Ishikawa (cell line): ENCODE data around the gene HDLBP.

Experiments
- CEBPB ChIP-seq: IDR thresholded peaks from 2 replicates; pipeline ENCODE4 v1.6.1; 2012
- EGR1 ChIP-seq: IDR thresholded peaks from 2 replicates; pipeline ENCODE4 v1.6.1; 2012
- RAD21 ChIP-seq: IDR thresholded peaks from 2 replicates; pipeline ENCODE4 v1.6.1; 2012; ENCODE audit warnings: low read depth
- REST ChIP-seq: IDR thresholded peaks from 2 replicates; pipeline ENCODE4 v1.6.1; 2012; ENCODE audit warnings: low read depth, mild to moderate bottlenecking
- TAF1 ChIP-seq: IDR thresholded peaks from 2 replicates; pipeline ENCODE4 v1.6.1; 2012; ENCODE audit warnings: low read depth, mild to moderate bottlenecking
- TEAD4 ChIP-seq: IDR thresholded peaks from 2 replicates; pipeline ENCODE4 v1.6.1; 2012
- ZBTB7A ChIP-seq: IDR thresholded peaks from 2 replicates; pipeline ENCODE4 v1.6.1; 2012; ENCODE audit warnings: low read depth
- TF ChIP-seq, protein P1 (sequence below): IDR thresholded peaks from 2 replicates; pipeline ENCODE4 v1.6.1; 2012

DNA sequence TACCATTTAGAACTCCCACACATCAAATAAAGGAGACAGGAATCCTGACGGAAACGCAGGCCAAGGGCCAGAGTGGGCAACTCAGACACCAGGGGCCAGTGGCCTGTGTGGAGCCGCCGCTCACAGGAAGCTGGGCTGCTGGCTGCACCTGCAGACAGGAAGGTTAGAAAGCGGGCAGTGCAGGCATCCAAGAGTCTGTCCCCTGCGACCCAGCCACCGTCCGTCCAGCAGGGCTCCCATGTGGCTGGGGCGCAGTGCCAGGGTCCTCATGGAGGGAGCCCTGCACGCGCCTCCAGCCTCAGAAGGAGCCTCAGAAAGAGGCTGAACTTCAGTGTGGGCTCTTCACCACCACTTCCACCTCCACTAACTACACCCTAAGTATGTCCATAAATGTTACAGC is 129.5 kb downstream of the HDLBP start:
- TF ChIP-seq, protein P1, sequence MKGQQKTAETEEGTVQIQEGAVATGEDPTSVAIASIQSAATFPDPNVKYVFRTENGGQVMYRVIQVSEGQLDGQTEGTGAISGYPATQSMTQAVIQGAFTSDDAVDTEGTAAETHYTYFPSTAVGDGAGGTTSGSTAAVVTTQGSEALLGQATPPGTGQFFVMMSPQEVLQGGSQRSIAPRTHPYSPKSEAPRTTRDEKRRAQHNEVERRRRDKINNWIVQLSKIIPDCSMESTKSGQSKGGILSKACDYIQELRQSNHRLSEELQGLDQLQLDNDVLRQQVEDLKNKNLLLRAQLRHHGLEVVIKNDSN, result no peak
- TF ChIP-seq RAD21, result no peak
- no peak for TF ChIP-seq CEBPB
- no peak for TF ChIP-seq EGR1
- no peak for TF ChIP-seq ZBTB7A
- TF ChIP-seq TEAD4, result no peak
- no peak for TF ChIP-seq REST
- no peak for TF ChIP-seq TAF1
